Kidney (tissue), 14 donors: ENCODE measurements around the gene KLHL8. TPM values are rescaled to one million over a fixed set of nuclear protein-coding genes. Genes with fewer than 3 reads are reported as not detected.

Experiments used
- DNase-seq, 5 donors: peaks; one replicate each; pipeline ENCODE4 v3.0.0-alpha.2; 2013 to 2020
- FAIRE-seq: peaks from 2 replicates; lab custom pipeline; 2012; peaks lifted over from hg19 to GRCh38; lab: Jason Lieb, UNC
- H3K27ac ChIP-seq, 2 donors: one replicate each; pipeline ENCODE4 v1.7.0; 2013; ENCODE audit warnings: low read depth in 2 of 2, low read length in 2 of 2, inconsistent platforms in 1 of 2
- H3K27me3 ChIP-seq: one replicate; pipeline ENCODE4 v1.7.1; 2013; ENCODE audit warnings: low read length, inconsistent platforms; ENCODE audit not compliant: control insufficient read depth, insufficient read depth
- H3K36me3 ChIP-seq, 3 donors: one replicate each; pipeline versions ENCODE4 v1.7.0 to v1.7.1; 2013; ENCODE audit warnings: low read length in 3 of 3, control low read depth in 1 of 3, inconsistent platforms in 1 of 3; ENCODE audit not compliant: insufficient read depth in 3 of 3, control insufficient read depth in 2 of 3
- H3K4me1 ChIP-seq, 3 donors: one replicate each; pipeline versions ENCODE4 v1.7.0 to v1.7.1; 2013; ENCODE audit warnings: low read length in 3 of 3, inconsistent platforms in 1 of 3, low read depth in 1 of 3; ENCODE audit not compliant: control insufficient read depth in 2 of 3, insufficient read depth in 2 of 3
- H3K4me3 ChIP-seq, 3 donors: one replicate each; pipeline versions ENCODE4 v1.7.0 to v1.8.1; 2013; ENCODE audit warnings: low read length in 3 of 3, control low read depth in 1 of 3, inconsistent platforms in 1 of 3
- H3K9ac ChIP-seq, 3 donors: one replicate each; pipeline versions ENCODE4 v1.7.0 to v1.7.1; 2013; ENCODE audit warnings: low read length in 3 of 3, control low read depth in 1 of 3, inconsistent platforms in 1 of 3
- H3K9me3 ChIP-seq, 3 donors: one replicate each; pipeline versions ENCODE4 v1.7.0 to v1.7.1; 2013; ENCODE audit warnings: low read length in 3 of 3, control low read depth in 1 of 3, inconsistent platforms in 1 of 3; ENCODE audit not compliant: control insufficient read depth in 2 of 3, insufficient read depth in 1 of 3
- CTCF ChIP-seq: IDR thresholded peaks from 3 replicates; pipeline ENCODE4 v1.5.1; 2012; ENCODE audit warnings: mild to moderate bottlenecking, moderate library complexity, borderline replicate concordance; ENCODE audit not compliant: insufficient read depth; ENCODE audit errors: extremely low read depth
- intact Hi-C: fragments of 100-400 bp; cut with DNase I; formaldehyde crosslinking; loops from one replicate; pipeline ENCODE4 v1.11.1; 2022
- polyA plus RNA-seq: library from polyadenylated mRNA; stranded (reverse); fragments of 350-450 nt; fragmentation: Illumina TruSeq; extraction: RNeasy Lipid Tissue Mini Kit (QIAGEN cat#74804); gene quantifications from one replicate; pipeline ENCODE4 v1.2.3, GENCODE V29; 2014; ENCODE audit warnings: low read depth, low replicate concordance; ENCODE audit not compliant: insufficient read depth
- total RNA-seq: library from RNA; stranded (reverse); fragmentation: NEBNext Ultra II Directional; extraction: Animal tissue kit (Norgen Biotek cat#: 25700); gene quantifications from one replicate; pipeline ENCODE4 v1.2.1, GENCODE V29; 2021
- donor health status: control.
- donor health status: control.
- donor health status: control.
- donor health status: control.
- donor health status: control.
- donor health status: DM: yes; HTN: yes; CAD: no.
- donor health status: Normal renal cell carcinoma (clear cell type).

KLHL8 gene
- total and polyA plus RNA-seq, 2 donors from 2014 or later: 5.9 to 14.6 TPM

DNA sequence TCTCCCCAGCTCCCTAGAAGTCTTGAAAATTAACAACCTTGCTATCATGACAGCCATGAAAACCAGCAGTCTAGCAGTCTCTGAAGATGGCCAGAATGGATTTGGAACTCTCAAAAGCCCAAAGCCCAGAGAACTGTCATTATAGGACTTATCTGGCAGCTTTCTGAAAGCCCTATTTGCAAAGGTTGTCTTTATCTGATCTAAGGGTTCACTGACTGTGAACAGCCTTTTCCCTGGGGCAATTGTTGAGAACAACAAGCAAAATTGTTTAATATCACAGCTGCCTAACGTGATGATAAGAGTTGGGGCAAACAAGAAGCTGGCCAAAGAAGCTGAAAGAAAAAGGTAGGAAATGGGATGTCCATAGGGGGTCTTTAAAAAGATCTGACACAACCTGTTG, 20.9 kb upstream of the KLHL8 start:
- H3K36me3 ChIP-seq: no peaks in the 10 kb centered on the region
- TF ChIP-seq CTCF: no peak
- no peak overlapping the region for H3K9ac ChIP-seq
- peaks cover 0 to 5% (median 5%) of the 10 kb centered on the region in 3 donors for H3K4me1 ChIP-seq
- peaks cover 0 to 20% (median 0%) of the 10 kb centered on the region in 3 donors for H3K9me3 ChIP-seq
- no peaks in the 10 kb centered on the region for H3K27me3 ChIP-seq
- DNase-seq (peak in 1 of 5 donors; percentile 42), FAIRE-seq (no peak)
- H3K27ac ChIP-seq: no peak overlapping the region
- no peak overlapping the region for H3K4me3 ChIP-seq
- intact Hi-C loops: no loop called here

GRCh38 chr4:87240341-87240740, 19.9 kb upstream of the KLHL8 start:
- peak overlapping the region in 1 of 3 donors; percentile 20 for H3K4me3 ChIP-seq
- no peak overlapping the region for H3K9ac ChIP-seq
- TF ChIP-seq CTCF: no peak
- peaks cover 0 to 5% (median 5%) of the 10 kb centered on the region in 3 donors for H3K4me1 ChIP-seq
- peak in 2 of 5 donors; percentile 49 to 57 for DNase-seq
- no peaks in the 10 kb centered on the region for H3K36me3 ChIP-seq
- no peaks in the 10 kb centered on the region for H3K27me3 ChIP-seq
- H3K9me3 ChIP-seq: peaks cover 0 to 20% (median 0%) of the 10 kb centered on the region in 3 donors
- FAIRE-seq: no peak
- intact Hi-C loops: no loop called here
- H3K27ac ChIP-seq: peak overlapping the region; percentile 0 to 54

DNA sequence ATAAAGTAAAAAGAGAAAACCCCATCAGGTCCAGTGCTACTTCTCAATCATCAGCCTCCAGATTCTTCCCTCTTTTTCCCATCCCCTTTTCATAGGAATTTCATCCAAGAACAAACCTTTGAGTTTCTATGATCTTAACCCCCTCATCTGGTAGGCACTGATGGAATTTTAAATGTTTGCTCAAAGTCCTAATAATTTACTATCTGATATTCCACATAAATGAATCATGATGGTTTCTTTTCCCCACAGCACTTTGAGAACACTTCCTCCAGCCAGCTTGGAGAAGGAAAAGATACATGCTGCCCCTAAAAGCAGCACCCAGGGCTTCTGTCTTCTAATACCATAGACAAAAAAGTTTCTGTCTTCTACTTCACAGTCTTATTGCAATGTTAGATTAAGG, 19.4 kb upstream of the KLHL8 start:
- Histone ChIP-seq H3K27me3 (no peaks in the 10 kb centered on the region), H3K4me3 (peak overlapping the region in 1 of 3 donors; percentile 20), H3K9ac (no peak overlapping the region), H3K4me1 (peaks cover 0 to 5% (median 5%) of the 10 kb centered on the region in 3 donors), H3K36me3 (no peaks in the 10 kb centered on the region), H3K9me3 (peaks cover 0 to 20% (median 0%) of the 10 kb centered on the region in 3 donors), H3K27ac (peak overlapping the region; percentile 0 to 54)
- TF ChIP-seq CTCF: no peak
- DNase-seq (no peak), FAIRE-seq (no peak)
- intact Hi-C loops: loop anchor here (10.0 kb wide), 2 partner anchors 85 to 325 kb away; no protein-coding TSS in a partner anchor
